GM12874 (cell line): Measurements from ENCODE around the gene FBXW2.

Experiments
- CTCF ChIP-seq: IDR thresholded peaks from 2 replicates; pipeline ENCODE4 v1.5.1; 2011; ENCODE audit warnings: low read depth, mild to moderate bottlenecking, control low read depth, low read length, moderate library complexity; ENCODE audit not compliant: insufficient read depth

Gene FBXW2

DNA sequence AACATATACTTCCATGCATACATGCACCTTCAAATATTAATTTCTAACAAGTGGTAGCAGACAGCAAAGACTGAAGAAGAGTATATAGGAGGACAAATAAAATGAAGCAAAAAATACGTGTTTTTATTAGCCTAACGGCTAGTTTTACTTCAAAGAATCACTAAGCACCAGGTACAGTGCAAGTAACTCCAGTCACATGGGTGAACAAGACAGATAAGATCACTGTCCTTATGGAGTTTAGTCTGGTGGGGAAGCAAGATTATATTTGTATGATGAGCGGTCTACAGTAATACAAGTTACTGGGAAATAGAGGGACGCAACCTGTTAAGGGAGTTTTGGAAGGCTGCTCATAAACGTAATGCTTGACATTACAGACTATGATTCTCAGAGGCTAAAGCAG lies 16.0 kb downstream of the FBXW2 start:
- TF ChIP-seq CTCF, result no peak

GRCh38 chr9:120776788-120777187 lies 16.4 kb downstream of the FBXW2 start:
- TF ChIP-seq CTCF, result no peak

DNA sequence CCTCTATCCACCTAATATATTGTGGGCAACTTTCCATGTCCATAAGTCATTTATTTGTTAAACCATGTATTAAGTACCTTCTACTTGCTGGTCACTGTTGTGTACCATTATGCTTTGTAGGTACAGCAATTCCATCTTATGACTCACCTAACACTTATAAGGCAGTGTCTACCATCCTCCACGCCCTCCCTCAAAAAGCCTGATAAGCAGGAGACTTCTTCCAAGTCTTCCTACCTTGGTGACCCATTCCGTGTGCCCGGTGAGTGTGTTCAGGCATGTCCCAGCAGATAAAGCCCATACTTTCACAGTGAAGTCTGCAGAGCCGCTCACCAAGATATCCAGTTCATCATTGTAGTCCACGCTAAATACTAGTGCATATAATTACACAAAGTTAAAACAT lies 17.4 kb downstream of the FBXW2 start:
- no peak for TF ChIP-seq CTCF

DNA sequence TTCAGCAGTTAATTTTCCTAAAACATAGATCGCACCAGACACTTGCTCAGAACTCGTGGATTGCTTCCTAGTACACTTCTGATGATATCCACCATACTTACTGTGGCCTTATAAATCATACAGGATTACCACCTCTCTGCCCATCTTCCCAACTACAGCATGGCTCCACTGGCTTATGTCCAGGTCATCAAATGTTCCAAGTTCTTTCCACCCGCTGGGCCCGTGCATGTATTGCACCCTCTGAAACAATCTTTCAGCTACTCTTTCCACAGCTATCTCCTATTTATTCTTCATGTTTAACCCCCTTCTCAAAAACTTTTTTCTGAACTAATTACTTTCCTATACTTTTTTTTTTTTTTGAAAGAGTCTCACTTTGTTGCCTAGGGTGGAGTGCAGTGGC lies 18.5 kb downstream of the FBXW2 start:
- no peak for TF ChIP-seq CTCF

DNA sequence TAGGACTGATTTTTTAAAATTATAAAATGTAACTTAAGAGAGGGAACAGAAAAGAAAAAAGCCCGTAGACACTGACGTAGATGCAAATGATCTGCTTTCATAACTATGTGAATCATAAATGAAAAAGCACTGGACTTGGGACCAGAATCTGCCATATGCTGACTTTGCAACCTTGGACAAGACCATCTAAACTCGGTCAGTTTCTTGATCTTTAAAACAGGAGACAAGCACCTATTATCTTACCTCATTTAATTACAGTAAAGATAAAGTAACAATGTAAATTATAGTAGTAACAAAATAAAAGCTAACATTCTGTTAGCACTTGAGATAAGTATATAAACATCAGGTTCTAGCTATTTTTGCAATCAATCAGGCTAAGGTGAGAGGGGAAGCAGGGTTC lies 20.0 kb downstream of the FBXW2 start:
- TF ChIP-seq CTCF, result no peak

GRCh38 chr9:120770931-120771330 lies 22.3 kb downstream of the FBXW2 start:
- TF ChIP-seq CTCF, result no peak

DNA sequence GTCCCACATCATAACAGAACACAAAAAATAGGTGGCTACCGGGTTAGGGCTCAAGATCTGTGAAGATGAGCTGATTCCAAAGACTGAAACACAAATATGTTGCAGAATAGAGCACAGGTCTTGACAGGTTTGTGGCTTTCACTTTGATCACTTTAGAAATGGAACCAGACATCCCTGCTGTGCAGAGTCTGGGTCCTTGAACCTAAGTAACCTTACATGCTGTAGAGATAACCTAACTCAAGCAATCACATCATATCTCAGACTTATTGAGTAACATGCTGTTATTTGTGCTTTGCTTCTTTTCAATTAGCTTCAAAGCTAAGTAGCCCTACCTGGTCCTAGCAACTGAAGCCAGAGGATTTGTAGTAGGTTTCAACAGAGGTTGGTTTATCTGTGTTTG lies 24.3 kb downstream of the FBXW2 start:
- TF ChIP-seq CTCF, result no peak

- no peak for TF ChIP-seq CTCF
Measured at GRCh38 chr9:120768247-120768646, 25.0 kb downstream of the FBXW2 start.
